PC-3 (cell line): ENCODE data around the gene BASP1. TPM values are rescaled to one million over a fixed set of nuclear protein-coding genes. Genes with fewer than 3 reads are reported as not detected.

Source experiments
- ATAC-seq: fragments of 200-7000 bp; cut with Tn5 transposase; 2 replicates; pipeline ENCODE4 v1.9.1; 2020; ENCODE audit warnings: mild to moderate bottlenecking, moderate library complexity
- BruUV-seq: library from RNA; stranded (reverse); fragments of 400-500 nt; replicated peaks from 2 replicates; lab custom pipeline; 2021; lab: Mats Ljungman, UMichigan
- CTCF ChIA-PET: fragments of 300-600 bp; sonication (Branson Sonifier 250); formaldehyde crosslinking; loops from one replicate; lab custom pipeline; 2022; ENCODE audit warnings: antibody characterized with exemption; lab: Charles Lee
- POLR2A ChIA-PET: fragments of 300-600 bp; sonication (Branson Sonifier 250); formaldehyde crosslinking; loops from one replicate; lab custom pipeline; 2022; ENCODE audit warnings: antibody characterized with exemption; ENCODE audit not compliant: unreplicated experiment; lab: Charles Lee
- DNase-seq: peaks from one replicate; pipeline ENCODE4 v3.0.0-alpha.2; 2015
- H2AFZ ChIP-seq: fragments of 300-600 bp; sonication (generic); 2 replicates; pipeline ENCODE4 v1.6.0; 2016; ENCODE audit warnings: antibody characterized with exemption, low read length
- H3F3A ChIP-seq: fragments of 300-600 bp; sonication (generic); one replicate; pipeline ENCODE4 v1.6.0; 2017; ENCODE audit warnings: antibody characterized with exemption, low read length, control low read depth, mild to moderate bottlenecking; ENCODE audit not compliant: unreplicated experiment
- H3K27ac ChIP-seq: fragments of 300-600 bp; sonication (generic); 2 replicates; pipeline ENCODE4 v1.5.1; 2016; ENCODE audit warnings: mild to moderate bottlenecking, low read length
- H3K27me3 ChIP-seq: fragments of 300-600 bp; sonication (generic); 2 replicates; pipeline ENCODE4 v1.6.1; 2016; ENCODE audit warnings: low read length, mixed read lengths
- H3K36me3 ChIP-seq: fragments of 300-600 bp; sonication (generic); 2 replicates; pipeline ENCODE4 v1.6.1; 2016; ENCODE audit warnings: low read depth, mixed run types, low read length, mixed read lengths
- H3K4me1 ChIP-seq: fragments of 300-600 bp; sonication (generic); 2 replicates; pipeline ENCODE4 v1.5.1; 2016; ENCODE audit warnings: low read length; ENCODE audit not compliant: insufficient read depth
- H3K4me2 ChIP-seq: fragments of 300-600 bp; sonication (generic); 2 replicates; pipeline ENCODE4 v1.6.0; 2016; ENCODE audit warnings: low read length
- H3K4me3 ChIP-seq: fragments of 300-600 bp; sonication (generic); 2 replicates; pipeline ENCODE4 v1.5.1; 2016; ENCODE audit warnings: mild to moderate bottlenecking, low read length, mixed read lengths
- H3K79me2 ChIP-seq: fragments of 300-600 bp; sonication (generic); 2 replicates; pipeline ENCODE4 v1.6.1; 2017; ENCODE audit warnings: low read length, mixed read lengths
- H3K9ac ChIP-seq: fragments of 300-600 bp; sonication (generic); 2 replicates; pipeline ENCODE4 v1.6.0; 2016; ENCODE audit warnings: mild to moderate bottlenecking, low read length
- H3K9me2 ChIP-seq: fragments of 300-600 bp; sonication (generic); replicated peaks from 2 replicates; pipeline ENCODE4 v1.6.1; 2016; ENCODE audit warnings: mixed run types, low read length, mixed read lengths
- H3K9me3 ChIP-seq: fragments of 300-600 bp; sonication (generic); 2 replicates; pipeline ENCODE4 v1.6.1; 2016; ENCODE audit warnings: low read length, mixed read lengths
- H4K20me1 ChIP-seq: fragments of 300-600 bp; sonication (generic); 2 replicates; pipeline ENCODE4 v1.6.1; 2016; ENCODE audit warnings: low read length, mixed read lengths
- CTCF ChIP-seq: fragments of 300-600 bp; sonication (generic); conservative IDR thresholded peaks from 2 replicates; pipeline ENCODE4 v1.5.1; 2017; ENCODE audit warnings: antibody characterized with exemption, low read depth, mild to moderate bottlenecking, low read length
- EZH2 ChIP-seq: fragments of 300-600 bp; sonication (generic); IDR thresholded peaks from one replicate; pipeline ENCODE4 v1.6.1; 2017; ENCODE audit warnings: antibody characterized with exemption, mild to moderate bottlenecking, low read length; ENCODE audit not compliant: unreplicated experiment
- EZH2phosphoT487 ChIP-seq: fragments of 300-600 bp; sonication (generic); IDR thresholded peaks from 2 replicates; pipeline ENCODE4 v1.6.1; 2018; ENCODE audit warnings: mild to moderate bottlenecking, antibody characterized with exemption, low read length, borderline replicate concordance
- intact Hi-C: fragments of 100-400 bp; cut with micrococcal nuclease; formaldehyde crosslinking; loops from 2 replicates; pipeline ENCODE4 v1.9.0; 2023
- total RNA-seq: library from RNA; depleted of rRNA; stranded (reverse); fragments of >200 nt; gene quantifications from 2 replicates; pipeline ENCODE4 v1.2.3, GENCODE V29; 2014

BASP1 gene
- total RNA-seq, 1 experiment from 2014 or later, result 169 TPM

- ChIA-PET POLR2A (no interaction called here), CTCF (no interaction called here)
- intact Hi-C loops, result no loop called here
- Histone ChIP-seq H3K27ac (no peak overlapping the region), H3K4me2 (no peak overlapping the region), H3K79me2 (peaks cover 88% of the 10 kb centered on the region), H3F3A (no peaks in the 10 kb centered on the region), H3K36me3 (peaks cover 33% of the 10 kb centered on the region), H3K9me3 (0 out of 2 replicates have a peak, but pooled peaks cover under 1% of the 10 kb centered on the region), H2AFZ (no peak overlapping the region), H3K4me3 (no peak overlapping the region), H4K20me1 (no peaks in the 10 kb centered on the region), H3K9ac (no peak overlapping the region), H3K27me3 (no peaks in the 10 kb centered on the region), H3K9me2 (no peaks in the 10 kb centered on the region), H3K4me1 (peaks cover 10% of the 10 kb centered on the region)
- BruUV-seq, result no TSS peak
- DNase-seq, result no peak
- TF ChIP-seq EZH2phosphoT487, result no peak
- no peak for TF ChIP-seq EZH2
- no peak for TF ChIP-seq CTCF
- ATAC-seq, result no peak
Observed at GRCh38 chr5:17265041-17265440, 47.6 kb downstream of the BASP1 start.

GRCh38 chr5:17267106-17267505 is 49.7 kb downstream of the BASP1 start:
- ATAC-seq, result no peak
- no peak for TF ChIP-seq EZH2
- no peak for TF ChIP-seq CTCF
- TF ChIP-seq EZH2phosphoT487, result no peak

GRCh38 chr5:17269201-17269600 is 51.8 kb downstream of the BASP1 start:
- intact Hi-C loops, result no loop called here
- no peaks in the 10 kb centered on the region for H4K20me1 ChIP-seq
- DNase-seq (no peak), ATAC-seq (no peak)
- H3K27ac ChIP-seq, result no peak overlapping the region
- H3K9ac ChIP-seq, result no peak overlapping the region
- TF ChIP-seq CTCF, result no peak
- TF ChIP-seq EZH2, result no peak
- TF ChIP-seq EZH2phosphoT487, result no peak
- peaks cover 88% of the 10 kb centered on the region for H3K79me2 ChIP-seq
- no peak overlapping the region for H3K4me2 ChIP-seq
- BruUV-seq, result no TSS peak
- no peak overlapping the region for H3K4me3 ChIP-seq
- no peaks in the 10 kb centered on the region for H3F3A ChIP-seq
- H3K9me3 ChIP-seq, result no peaks in the 10 kb centered on the region
- no peak overlapping the region for H2AFZ ChIP-seq
- peaks cover 8% of the 10 kb centered on the region; the same call in 1 of the 2 replicates for H3K36me3 ChIP-seq
- H3K27me3 ChIP-seq, result no peaks in the 10 kb centered on the region
- H3K4me1 ChIP-seq, result 0 out of 2 replicates have a peak, but pooled peaks cover 3% of the 10 kb centered on the region
- ChIA-PET CTCF (no interaction called here), POLR2A (no interaction called here)
- H3K9me2 ChIP-seq, result no peaks in the 10 kb centered on the region

More at GRCh38 chr5:17267106-17267505, 49.7 kb downstream of the BASP1 start:
- no TSS peak for BruUV-seq
- peaks cover 88% of the 10 kb centered on the region for H3K79me2 ChIP-seq
- no peaks in the 10 kb centered on the region for H3K9me3 ChIP-seq
- no peaks in the 10 kb centered on the region for H3K27me3 ChIP-seq
- no peak overlapping the region for H3K4me3 ChIP-seq
- no peak overlapping the region for H3K9ac ChIP-seq
- POLR2A ChIA-PET, result no interaction called here
- no peak overlapping the region for H3K27ac ChIP-seq
- no peak overlapping the region for H3K4me2 ChIP-seq
- CTCF ChIA-PET, result no interaction called here
- peaks cover 16% of the 10 kb centered on the region for H3K36me3 ChIP-seq
- H4K20me1 ChIP-seq, result no peaks in the 10 kb centered on the region
- DNase-seq, result no peak
- no peak overlapping the region for H2AFZ ChIP-seq
- H3K4me1 ChIP-seq, result 0 out of 2 replicates have a peak, but pooled peaks cover 3% of the 10 kb centered on the region
- no peaks in the 10 kb centered on the region for H3F3A ChIP-seq
- intact Hi-C loops, result no loop called here
- no peaks in the 10 kb centered on the region for H3K9me2 ChIP-seq
